MCF 10A (cell line): ENCODE results near the gene SLC50A1. TPM values are rescaled to one million over a fixed set of nuclear protein-coding genes. Genes with fewer than 3 reads are reported as not detected.

Experiments
- BruUV-seq: library from RNA; stranded (reverse); fragments of 400-500 nt; replicated peaks from 2 replicates; lab custom pipeline; 2021; lab: Mats Ljungman, UMichigan
- CTCF ChIA-PET: fragments of 300-600 bp; sonication (Branson Sonifier 250); formaldehyde crosslinking; extraction: SDS; loops from one replicate; lab custom pipeline; 2021; ENCODE audit warnings: antibody characterized with exemption, inconsistent platforms; lab: Yijun Ruan, JAX
- POLR2A ChIA-PET: fragments of 300-600, 350-650 bp; sonication (Branson Sonifier 250); formaldehyde crosslinking; extraction: SDS; loops from one replicate; lab custom pipeline; 2020; ENCODE audit warnings: antibody characterized with exemption, inconsistent platforms; lab: Yijun Ruan, JAX
- DNase-seq: peaks from one replicate; pipeline ENCODE4 v3.0.0-alpha.2; 2018; ENCODE audit not compliant: unreplicated experiment
- H3K27ac Mint-ChIP-seq: one replicate; pipeline ENCODE4 v1.8.0; 2022; ENCODE audit warnings: mild to moderate bottlenecking, low read depth, mixed read lengths; ENCODE audit not compliant: unreplicated experiment
- H3K27me3 Mint-ChIP-seq: one replicate; pipeline ENCODE4 v1.8.0; 2022; ENCODE audit warnings: mixed read lengths; ENCODE audit not compliant: insufficient read depth, unreplicated experiment
- H3K36me3 Mint-ChIP-seq: one replicate; pipeline ENCODE4 v1.8.0; 2022; ENCODE audit warnings: mild to moderate bottlenecking, moderate library complexity, mixed read lengths; ENCODE audit not compliant: insufficient read depth, unreplicated experiment
- H3K4me1 Mint-ChIP-seq: one replicate; pipeline ENCODE4 v1.8.0; 2022; ENCODE audit warnings: mixed read lengths; ENCODE audit not compliant: insufficient read depth, unreplicated experiment
- H3K4me3 Mint-ChIP-seq: one replicate; pipeline ENCODE4 v1.8.0; 2022; ENCODE audit warnings: mild to moderate bottlenecking, moderate library complexity, mixed read lengths; ENCODE audit not compliant: unreplicated experiment
- H3K9me3 Mint-ChIP-seq: one replicate; pipeline ENCODE4 v1.8.0; 2022; ENCODE audit warnings: mixed read lengths; ENCODE audit not compliant: unreplicated experiment
- intact Hi-C: fragments of 100-400 bp; cut with micrococcal nuclease; formaldehyde crosslinking; loops from 2 replicates; pipeline ENCODE4 v1.14.1; 2022
- total RNA-seq: library from RNA; stranded (reverse); gene quantifications from 2 replicates; pipeline ENCODE4 v1.2.3, GENCODE V29; 2022
- TF ChIP-seq, protein P1 (sequence below): fragments of 200-600 bp; IDR thresholded peaks from one replicate; pipeline ENCODE4 v1.8.0; 2022; ENCODE audit warnings: antibody characterized with exemption, mild to moderate bottlenecking; ENCODE audit not compliant: unreplicated experiment

SLC50A1 gene
- total RNA-seq, 1 experiment from 2014 or later = 91.2 TPM

DNA sequence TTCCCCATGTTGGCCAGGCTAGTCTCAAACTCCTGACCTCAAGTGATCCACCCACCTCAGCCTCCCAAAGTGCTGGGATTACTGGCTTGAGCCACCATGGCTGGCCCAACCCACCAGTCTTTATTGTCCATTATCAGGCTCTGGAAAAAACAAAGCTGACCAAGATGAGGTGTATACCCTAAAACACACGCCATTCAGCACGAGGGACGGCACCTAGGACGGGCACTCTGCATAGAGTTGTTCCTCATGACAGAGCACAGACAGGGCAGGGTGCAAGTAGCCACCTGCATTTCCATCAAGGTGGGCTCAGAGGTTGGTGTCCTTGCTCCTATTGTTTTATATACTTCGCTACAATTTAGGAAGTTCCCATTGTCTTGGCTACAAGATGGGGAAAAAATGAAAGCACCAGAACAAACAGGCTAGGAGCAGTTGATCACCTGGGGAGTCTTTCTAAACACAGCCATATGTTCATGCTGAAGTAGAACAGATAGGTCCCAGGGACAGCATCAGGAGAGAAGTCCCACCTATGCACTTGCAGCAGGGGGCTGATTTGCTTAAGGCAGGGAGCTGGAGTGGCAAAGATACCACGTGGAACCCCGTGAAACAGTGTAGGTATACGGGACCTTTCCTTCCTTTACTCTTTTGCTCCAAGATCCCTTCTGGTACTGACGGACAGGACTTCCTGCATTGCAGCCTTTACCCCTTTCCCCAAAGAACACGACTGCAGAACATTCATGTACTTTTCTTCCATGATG lies 33.0 kb downstream of the SLC50A1 start:
- H3K4me3 Mint-ChIP-seq = no peak overlapping the region
- no peaks in the 10 kb centered on the region for H3K27me3 Mint-ChIP-seq
- intact Hi-C loops = no loop called here
- CTCF ChIA-PET = interaction anchor here (0.6 to 14.5 kb wide), 29 partner anchors 9 to 1256 kb away, joined by 3 to 380 read pairs (median 6); partner anchors contain the start of gene EFNA1
- DNase-seq = no peak
- H3K4me1 Mint-ChIP-seq = peaks cover 26% of the 10 kb centered on the region
- BruUV-seq = no TSS peak
- H3K27ac Mint-ChIP-seq = no peak overlapping the region
- no peaks in the 10 kb centered on the region for H3K9me3 Mint-ChIP-seq
- TF ChIP-seq, protein P1, sequence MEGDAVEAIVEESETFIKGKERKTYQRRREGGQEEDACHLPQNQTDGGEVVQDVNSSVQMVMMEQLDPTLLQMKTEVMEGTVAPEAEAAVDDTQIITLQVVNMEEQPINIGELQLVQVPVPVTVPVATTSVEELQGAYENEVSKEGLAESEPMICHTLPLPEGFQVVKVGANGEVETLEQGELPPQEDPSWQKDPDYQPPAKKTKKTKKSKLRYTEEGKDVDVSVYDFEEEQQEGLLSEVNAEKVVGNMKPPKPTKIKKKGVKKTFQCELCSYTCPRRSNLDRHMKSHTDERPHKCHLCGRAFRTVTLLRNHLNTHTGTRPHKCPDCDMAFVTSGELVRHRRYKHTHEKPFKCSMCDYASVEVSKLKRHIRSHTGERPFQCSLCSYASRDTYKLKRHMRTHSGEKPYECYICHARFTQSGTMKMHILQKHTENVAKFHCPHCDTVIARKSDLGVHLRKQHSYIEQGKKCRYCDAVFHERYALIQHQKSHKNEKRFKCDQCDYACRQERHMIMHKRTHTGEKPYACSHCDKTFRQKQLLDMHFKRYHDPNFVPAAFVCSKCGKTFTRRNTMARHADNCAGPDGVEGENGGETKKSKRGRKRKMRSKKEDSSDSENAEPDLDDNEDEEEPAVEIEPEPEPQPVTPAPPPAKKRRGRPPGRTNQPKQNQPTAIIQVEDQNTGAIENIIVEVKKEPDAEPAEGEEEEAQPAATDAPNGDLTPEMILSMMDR = no peak
- POLR2A ChIA-PET = interaction anchor here (0.7 to 2.4 kb wide), 12 partner anchors 9 to 132 kb away, joined by 3 to 12 read pairs (median 5); partner anchors contain the start of genes DPM3 and MTX1
- peaks cover 39% of the 10 kb centered on the region for H3K36me3 Mint-ChIP-seq

DNA sequence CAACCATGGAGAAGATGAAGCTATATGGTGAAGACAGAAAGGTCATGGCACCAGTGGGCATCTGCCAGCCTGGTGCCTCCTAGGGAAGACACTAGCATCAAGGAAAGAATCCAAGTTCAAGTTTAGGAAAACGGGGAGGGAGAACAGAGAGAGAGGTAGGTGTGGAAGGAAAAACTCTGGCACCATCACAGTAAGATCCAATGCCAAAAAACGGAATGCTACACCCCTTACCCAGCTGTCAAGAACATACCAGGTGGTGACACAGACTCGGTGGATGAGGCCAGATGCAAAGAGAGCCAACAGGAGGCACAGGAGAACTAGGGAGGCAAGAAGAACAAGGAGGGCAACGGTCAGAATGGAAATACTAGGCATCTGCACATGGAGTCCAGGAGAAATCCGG lies 33.9 kb downstream of the SLC50A1 start:
- ChIA-PET POLR2A (interaction anchor here (0.6 to 2.4 kb wide), 8 partner anchors 10 to 401 kb away, joined by 3 to 10 read pairs (median 4); partner anchors contain the start of gene DPM3), CTCF (interaction anchor here (0.6 to 14.5 kb wide), 15 partner anchors 27 to 117 kb away, joined by 3 to 380 read pairs (median 8); partner anchors contain the start of gene EFNA1)
- Mint-ChIP-seq H3K27ac (no peak overlapping the region), H3K36me3 (peaks cover 39% of the 10 kb centered on the region), H3K4me3 (no peak overlapping the region), H3K27me3 (no peaks in the 10 kb centered on the region), H3K4me1 (peaks cover 32% of the 10 kb centered on the region), H3K9me3 (no peaks in the 10 kb centered on the region)
- no TSS peak for BruUV-seq
- no peak for DNase-seq
- intact Hi-C loops = no loop called here
- TF ChIP-seq, protein P1 = no peak

DNA sequence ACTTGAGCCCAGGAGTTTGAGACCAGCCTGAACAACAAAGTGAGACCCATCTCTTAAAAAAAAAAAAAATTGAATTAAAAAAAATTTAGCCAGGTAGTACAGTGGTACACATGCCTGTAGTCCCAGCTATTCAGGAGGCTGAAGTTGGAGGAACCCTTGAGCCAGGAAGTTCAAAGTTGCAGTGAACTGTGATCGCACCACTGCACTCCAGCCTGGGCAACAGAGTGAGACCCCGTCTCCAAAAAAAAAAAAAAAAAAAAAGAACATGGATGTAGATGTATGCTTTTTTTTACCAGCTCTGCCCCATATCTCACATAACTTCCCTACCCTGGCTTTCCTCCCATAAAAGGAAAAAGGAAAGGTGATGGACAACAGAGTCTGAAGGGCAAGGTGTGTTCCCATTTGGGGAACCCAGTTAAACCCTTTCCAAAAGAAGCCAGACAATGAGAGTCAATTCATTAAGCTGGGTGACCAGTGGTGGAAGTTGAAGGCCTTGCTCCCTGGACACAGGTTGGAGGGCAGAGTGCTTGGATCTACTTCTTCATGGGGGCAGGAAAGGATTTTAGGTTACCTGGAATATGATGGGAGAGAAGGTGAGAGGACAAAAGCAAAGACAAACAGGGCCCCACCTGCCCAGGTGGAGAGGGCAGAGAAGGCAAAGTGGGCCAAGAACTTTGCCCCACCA lies 34.6 kb downstream of the SLC50A1 start:
- DNase-seq = no peak
- intact Hi-C loops = loop anchor here (5.0 kb wide), 1 partner anchor 198 kb away; the partner anchor contains the start of genes CKS1B and SHC1
- ChIA-PET CTCF (interaction anchor here (0.5 to 14.5 kb wide), 14 partner anchors 13 to 192 kb away, joined by 3 to 380 read pairs (median 6); no protein-coding TSS in a partner anchor), POLR2A (interaction anchor here (0.5 to 5.0 kb wide), 6 partner anchors 34 to 79 kb away, joined by 3 to 75 read pairs (median 6); partner anchors contain the start of genes EFNA1 and SLC50A1)
- Mint-ChIP-seq H3K36me3 (peaks cover 39% of the 10 kb centered on the region), H3K4me3 (no peak overlapping the region), H3K4me1 (peaks cover 32% of the 10 kb centered on the region), H3K27ac (no peak overlapping the region), H3K9me3 (no peaks in the 10 kb centered on the region), H3K27me3 (no peaks in the 10 kb centered on the region)
- no TSS peak for BruUV-seq
- TF ChIP-seq, protein P1 = no peak
